Stimulated activated CD4-positive, alpha-beta T cell treated with anti-CD3 and anti-CD28 coated beads, Interleukin-15, amount 100 ng/mL, for 48 hours (primary cell): ENCODE data around the gene CYB561D2.

Experiments
- DNase-seq, 2 donors: peaks; one replicate each; pipeline ENCODE4 v3.0.0-alpha.2; 2020; ENCODE audit warnings: low read depth in 2 of 2

CYB561D2 gene

DNA sequence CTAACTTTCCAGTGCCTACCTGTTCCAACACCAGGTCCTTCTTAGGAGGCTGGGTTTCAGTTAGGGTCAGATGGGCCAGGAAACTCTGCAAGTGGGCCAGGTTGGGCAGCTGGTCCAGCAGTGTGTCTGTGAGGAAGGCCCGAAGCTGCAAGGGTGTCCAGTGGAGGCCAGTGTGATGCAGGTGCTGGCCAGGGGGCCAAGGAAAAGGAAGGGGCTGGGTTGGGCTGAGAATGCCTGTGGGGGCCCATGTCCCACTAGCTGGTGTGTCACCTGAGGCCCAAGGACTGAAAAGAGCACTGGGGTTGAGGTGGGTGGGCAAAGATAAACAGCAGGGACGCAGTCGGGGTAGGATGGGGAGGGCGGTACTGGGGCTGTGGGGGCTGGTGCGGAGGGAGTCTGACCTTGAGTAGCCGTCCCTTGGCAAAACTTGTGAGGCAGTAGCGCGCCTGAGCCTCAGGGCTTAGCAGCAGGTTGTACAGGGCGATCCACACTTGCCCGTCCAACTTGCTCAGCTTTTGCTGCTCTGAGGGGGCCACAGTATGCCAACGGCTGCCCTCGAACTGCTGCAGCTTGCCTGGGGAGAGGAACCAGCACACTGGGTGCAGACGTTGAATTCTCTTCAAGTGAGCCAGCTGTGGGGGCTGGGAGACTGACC is 8.5 kb upstream of the CYB561D2 start:
- no peak for DNase-seq

DNA sequence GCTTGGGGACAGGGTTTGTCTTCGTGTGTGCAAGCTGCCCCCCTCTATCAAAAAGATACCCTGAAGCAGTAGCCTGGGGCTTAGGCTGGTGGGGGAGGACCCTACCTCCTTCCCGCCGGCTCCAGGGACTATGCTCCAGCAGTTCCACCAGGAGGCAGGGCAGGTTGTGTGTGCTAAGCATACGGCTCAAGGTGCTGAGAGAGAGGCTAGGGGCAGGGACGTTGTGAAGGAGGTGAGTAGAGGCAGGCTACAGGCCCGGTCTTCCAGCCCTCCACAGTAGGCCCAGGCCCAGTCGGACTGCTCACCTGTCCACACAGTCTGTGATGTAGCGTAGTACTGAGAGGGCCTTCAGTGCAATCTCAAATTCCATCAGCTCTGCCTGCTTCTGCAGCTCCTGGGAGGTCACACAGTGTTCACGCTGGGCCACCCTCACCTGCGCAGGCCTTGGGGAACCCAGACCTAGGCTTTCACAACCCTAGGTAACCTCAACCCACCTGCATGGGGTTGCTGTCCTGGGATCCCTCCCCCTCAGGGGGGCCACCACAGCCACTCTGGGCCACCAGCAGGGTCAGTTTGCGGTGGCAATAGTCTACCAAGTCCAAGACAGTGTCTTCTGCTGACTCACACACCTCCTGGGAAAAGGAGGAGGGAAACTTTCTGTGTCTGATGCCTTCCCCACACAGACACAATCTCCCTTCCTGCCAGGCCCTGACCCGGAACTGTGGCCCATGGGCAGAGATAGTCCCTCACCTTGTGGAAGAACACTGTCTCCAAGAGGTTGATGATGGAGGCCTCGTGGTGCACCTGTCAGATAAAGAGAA is 7.6 kb upstream of the CYB561D2 start:
- no peak for DNase-seq

GRCh38 chr3:50345008-50345407 is 5.7 kb upstream of the CYB561D2 start:
- no peak for DNase-seq

DNA sequence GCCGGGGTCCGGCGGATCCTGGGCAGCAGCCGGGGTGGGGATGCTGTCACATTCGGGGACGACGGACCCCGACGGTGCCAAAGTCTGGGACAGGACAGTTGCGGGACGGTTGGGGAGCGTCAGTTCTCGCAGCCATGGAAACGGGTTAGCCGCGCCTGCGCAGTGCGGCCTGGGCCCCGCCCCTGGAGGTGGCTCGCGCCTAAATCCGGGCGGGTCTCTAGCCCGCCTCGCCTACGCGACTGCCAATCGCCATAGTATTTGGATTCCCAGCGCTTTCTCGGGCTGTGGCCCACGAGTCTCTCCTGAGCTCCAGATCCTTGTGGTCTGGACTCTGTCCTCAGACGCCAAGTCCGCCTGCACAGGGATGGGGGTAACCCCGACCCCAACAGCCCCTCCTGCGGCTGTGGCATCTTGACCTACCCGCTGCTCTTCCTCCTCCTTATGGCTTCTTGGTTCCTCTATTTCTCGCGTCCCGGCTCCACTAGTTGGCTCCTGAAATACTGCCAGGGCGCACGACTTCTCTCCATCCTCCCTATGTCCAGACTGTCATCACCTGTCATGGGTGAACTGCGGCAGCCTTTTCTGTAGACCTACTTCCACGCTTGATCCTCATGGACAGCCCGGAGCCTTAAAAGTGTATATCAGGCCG is 5.0 kb upstream of the CYB561D2 start, which contains the start of gene ZMYND10:
TSS of gene ZMYND10 (minus strand) at position 147 of the 649 bp plus-strand sequence. CDS start 153 bp downstream, outside the sequence.
- peak in 1 of 2 donors; percentile 70 for DNase-seq

GRCh38 chr3:50347187-50347813 is 3.4 kb upstream of the CYB561D2 start:
- DNase-seq = peak; percentile 60 to 65

- DNase-seq = no peak
These were observed 492 bp upstream of the CYB561D2 start for GRCh38 chr3:50350213-50350526.

- no peak for DNase-seq
These were observed 648 bp downstream of the CYB561D2 start for GRCh38 chr3:50351323-50351697.

DNA sequence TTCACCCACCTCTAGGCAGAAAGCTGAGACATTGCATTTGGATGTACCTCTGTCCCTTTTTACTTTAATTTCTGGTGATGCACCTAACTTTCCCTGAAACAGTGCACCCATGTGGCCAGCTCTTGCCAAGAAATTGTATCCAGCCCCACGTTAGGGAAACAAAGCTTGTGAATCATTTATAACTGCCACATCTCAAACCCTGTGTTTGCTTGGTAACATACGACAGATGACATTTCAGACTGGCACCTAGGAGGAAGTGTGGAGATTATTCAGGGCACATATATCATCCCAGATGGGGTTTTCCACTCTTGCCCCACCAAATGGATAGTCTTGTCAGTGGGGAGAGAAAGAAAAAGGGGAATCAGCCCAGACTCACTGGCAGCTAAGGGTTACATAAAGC is 2.1 kb downstream of the CYB561D2 start:
- DNase-seq = no peak

DNA sequence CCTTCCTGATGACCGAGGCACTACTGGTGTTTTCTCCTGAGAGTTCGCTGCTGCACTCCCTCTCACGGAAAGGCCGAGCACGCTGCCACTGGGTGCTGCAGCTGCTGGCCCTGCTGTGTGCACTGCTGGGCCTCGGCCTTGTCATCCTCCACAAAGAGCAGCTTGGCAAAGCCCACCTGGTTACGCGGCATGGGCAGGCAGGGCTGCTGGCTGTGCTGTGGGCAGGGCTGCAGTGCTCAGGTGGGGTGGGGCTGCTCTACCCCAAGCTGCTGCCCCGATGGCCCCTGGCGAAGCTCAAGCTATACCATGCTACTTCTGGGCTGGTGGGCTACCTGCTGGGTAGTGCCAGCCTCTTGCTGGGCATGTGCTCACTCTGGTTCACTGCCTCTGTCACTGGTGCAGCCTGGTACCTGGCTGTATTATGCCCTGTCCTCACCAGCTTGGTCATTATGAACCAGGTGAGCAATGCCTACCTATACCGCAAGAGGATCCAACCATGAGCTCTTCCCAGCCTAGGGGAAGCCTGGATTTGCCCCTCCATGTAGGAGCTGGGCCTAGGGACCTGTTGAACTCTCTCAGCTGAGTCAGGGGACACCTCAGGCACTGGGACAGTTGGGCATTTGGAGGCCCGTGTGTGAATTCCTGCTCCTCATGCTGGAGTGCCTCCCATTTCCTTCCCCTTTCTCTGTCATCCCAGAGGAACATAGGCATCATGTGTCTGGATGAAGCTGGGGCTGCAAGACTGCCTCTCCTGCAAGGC is 2.8 kb downstream of the CYB561D2 start:
- DNase-seq = no peak

DNA sequence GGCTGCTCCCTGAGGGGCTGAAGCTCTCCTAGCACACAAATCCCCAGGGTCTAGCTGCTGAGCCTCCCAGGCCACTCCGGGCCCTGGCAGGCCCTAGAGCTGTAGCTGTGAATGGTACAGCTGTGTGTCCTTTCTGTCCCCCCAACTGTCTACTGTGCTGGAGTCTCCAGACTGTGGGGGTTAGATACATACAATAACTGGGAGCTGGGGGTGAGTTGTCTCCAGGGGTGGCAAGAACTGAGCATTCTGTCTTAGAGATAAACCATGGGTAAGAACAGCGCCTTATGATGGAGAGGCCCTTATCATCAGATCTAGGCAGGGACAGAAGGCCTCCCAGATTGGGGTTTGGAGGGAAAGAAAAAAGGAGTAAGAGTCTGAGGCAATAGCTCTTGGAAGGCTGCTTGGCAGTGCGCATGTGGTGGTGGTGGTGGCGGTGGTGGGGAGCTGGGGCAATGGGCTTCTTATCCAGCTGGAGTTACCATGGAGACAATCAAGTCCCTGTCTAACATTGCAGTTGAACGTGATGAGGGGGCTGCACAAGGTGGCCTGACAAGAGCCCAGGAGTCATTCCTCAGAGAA is 3.6 kb downstream of the CYB561D2 start:
- DNase-seq = no peak

- no peak for DNase-seq
These were observed 4.2 kb downstream of the CYB561D2 start for GRCh38 chr3:50354850-50355249.

- no peak for DNase-seq
These were observed 5.3 kb downstream of the CYB561D2 start for GRCh38 chr3:50355829-50356552.

- DNase-seq = no peak
These were observed 5.9 kb downstream of the CYB561D2 start for GRCh38 chr3:50356553-50356952.

GRCh38 chr3:50357481-50357880 is 6.8 kb downstream of the CYB561D2 start:
- no peak for DNase-seq

DNA sequence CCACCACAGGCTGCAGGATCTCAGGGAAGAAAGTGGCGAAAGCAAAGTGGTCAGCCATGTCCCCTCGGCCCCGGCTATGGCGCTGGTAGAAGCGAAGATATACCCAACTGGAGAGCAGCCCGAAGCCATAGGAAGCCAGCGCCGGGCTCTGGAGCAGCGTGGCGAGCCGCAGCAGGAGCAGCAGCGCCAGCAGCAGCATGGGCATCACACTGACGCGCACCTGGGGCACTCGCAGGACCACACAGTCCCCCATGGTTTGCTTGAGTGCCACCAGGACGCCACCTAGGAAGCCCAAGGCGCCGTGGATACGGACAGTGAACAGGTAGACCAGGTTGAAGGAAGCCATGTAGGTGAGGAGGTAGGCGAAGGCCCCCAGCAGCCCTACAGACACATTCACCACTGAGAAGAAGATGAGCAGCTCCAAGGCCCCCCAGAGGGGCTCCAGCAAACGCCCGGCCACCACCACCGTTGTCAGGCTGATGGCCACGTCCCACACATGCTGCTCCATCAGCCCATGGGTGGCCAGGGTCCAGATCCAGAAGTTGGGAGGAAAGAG is 7.8 kb downstream of the CYB561D2 start:
- no peak for DNase-seq

DNA sequence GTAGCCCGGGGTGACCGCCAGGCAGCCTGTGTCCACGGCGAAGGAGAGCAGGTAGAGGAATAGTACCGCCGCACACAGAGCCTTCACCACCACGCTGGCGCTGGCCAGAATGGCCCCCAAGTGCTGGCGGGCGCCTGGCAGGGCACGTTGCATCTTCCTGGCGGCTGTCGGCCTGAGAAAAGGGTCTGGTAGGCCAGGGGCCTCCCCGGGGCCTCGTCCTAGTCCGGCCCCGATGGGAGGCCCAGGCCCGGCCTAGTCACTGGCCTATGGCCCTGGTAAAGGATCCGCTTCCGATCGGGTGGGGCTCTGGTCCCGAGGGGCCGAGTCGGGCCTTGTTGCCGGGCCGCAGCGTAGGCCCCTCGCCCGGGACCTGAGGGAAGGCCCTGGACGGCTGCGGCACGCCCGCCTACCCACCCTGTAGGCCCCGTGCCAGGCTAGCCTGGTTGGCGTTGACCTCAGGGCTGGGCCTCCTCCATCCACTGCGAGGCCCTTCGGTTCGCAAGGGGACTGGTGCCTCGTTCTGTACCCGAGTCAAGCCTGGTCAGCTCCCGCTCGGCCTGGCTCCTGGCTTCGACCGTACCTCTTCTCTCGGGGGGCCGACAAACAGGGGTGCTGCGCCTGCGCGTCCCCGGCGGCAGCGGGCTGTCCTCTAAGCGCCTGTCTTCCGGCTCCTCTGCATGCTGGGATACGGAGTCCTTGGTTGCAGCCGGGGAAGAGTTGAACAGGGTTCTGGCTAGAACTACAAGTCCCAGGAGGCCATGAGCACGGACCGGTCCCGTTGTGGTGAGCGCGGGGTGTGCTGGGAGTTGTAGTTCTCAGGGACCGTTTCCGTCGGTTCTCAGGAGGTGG is 8.5 kb downstream of the CYB561D2 start, which contains the start of gene TMEM115:
TSS of gene TMEM115 (minus strand) at position 611 of the 849 bp plus-strand sequence. CDS start at position 153, 458 bp downstream.
- peak; percentile 93 to 94 for DNase-seq

GRCh38 chr3:50359760-50360110 is 9.1 kb downstream of the CYB561D2 start:
- DNase-seq = no peak

GRCh38 chr3:50364573-50365079 is 14.0 kb downstream of the CYB561D2 start:
- DNase-seq = no peak
